Activated T-cell treated with anti-CD3 and anti-CD28 coated beads for 24 hours (primary cell): ENCODE measurements around the gene UTS2B.

Experiments used
- DNase-seq: peaks from one replicate; pipeline ENCODE4 v3.0.0-alpha.2; 2020; ENCODE audit warnings: low read depth

The UTS2B gene

DNA sequence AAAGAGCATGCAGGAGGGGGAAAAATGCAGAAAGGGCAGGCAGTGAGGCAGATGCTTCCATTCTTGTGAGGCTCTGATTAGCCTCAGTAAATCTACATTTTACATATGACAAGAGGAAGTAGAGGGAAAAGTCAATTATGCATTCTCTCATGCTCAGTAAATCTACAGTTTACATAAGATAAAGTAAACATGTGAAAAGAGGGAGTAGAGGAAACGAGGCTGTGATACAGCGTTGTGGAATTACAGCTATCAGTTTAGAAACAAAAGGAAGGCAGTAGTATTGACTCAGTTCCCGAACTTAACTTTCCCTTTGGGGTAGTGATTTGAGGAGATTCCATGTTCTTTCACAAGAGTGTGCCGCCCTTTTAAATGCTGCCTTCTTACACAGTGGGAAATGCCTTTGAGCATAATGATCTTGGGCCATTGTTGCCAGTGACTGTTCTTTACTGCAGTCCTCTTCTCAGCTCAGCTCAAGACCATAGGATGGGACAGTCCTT is 92.0 kb downstream of the UTS2B start:
- no peak for DNase-seq

DNA sequence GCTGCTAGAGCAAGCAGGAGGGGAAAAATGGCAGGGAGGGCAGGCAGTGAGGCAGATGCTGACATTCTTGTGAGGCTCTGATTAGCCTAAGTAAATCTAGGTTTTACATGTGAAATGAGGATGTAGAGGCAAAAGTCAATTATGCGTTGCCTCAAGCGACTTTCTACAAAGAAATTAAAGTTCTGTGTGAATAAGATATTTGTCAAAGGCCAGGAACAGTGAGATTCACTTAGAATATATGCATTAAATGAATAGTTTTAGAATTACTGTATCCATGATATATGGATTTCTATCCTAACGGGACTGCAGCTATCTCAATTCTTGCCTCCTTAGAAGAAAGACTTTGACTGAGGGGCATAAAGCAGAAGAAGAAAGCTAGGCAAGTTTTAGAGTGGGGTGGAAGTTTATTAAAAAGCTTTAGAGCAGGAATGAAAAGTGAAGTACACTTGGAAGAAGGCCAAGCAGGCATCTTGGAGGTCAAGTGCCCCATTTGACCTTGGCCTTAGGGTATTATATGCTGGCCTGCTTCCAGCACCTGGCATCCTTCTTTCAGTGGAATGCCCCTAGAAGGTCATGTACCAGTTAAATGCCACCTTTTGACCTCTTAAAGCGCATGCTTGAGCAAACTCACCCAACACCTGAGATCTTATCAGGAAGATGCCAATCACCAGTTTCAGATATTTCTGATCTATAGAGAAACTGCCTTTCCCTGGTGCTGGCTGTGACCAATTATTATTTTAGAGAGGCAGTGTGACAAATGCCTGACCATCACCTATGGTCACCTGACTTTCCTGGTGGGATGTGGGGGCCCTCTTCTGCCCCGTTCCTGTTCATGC is 93.1 kb downstream of the UTS2B start:
- DNase-seq = no peak

DNA sequence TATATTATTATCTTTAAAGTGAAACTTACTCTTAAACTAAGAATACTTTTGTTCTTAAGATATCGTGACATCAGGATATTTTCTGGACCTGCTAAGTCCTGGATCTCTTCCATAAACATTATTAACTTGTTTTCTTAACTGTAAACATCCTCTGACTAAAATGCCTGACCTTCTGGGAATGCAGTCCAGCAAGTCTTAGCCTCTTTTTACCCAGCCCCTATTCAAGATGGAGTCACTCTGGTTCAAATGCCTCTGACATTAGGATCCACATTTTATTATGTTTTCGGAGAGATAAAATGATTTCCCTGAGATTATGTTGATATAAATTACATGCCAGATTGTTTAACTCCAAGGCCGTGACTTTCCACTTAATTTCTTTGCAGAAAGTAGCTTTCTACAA is 93.7 kb downstream of the UTS2B start:
- no peak for DNase-seq

DNA sequence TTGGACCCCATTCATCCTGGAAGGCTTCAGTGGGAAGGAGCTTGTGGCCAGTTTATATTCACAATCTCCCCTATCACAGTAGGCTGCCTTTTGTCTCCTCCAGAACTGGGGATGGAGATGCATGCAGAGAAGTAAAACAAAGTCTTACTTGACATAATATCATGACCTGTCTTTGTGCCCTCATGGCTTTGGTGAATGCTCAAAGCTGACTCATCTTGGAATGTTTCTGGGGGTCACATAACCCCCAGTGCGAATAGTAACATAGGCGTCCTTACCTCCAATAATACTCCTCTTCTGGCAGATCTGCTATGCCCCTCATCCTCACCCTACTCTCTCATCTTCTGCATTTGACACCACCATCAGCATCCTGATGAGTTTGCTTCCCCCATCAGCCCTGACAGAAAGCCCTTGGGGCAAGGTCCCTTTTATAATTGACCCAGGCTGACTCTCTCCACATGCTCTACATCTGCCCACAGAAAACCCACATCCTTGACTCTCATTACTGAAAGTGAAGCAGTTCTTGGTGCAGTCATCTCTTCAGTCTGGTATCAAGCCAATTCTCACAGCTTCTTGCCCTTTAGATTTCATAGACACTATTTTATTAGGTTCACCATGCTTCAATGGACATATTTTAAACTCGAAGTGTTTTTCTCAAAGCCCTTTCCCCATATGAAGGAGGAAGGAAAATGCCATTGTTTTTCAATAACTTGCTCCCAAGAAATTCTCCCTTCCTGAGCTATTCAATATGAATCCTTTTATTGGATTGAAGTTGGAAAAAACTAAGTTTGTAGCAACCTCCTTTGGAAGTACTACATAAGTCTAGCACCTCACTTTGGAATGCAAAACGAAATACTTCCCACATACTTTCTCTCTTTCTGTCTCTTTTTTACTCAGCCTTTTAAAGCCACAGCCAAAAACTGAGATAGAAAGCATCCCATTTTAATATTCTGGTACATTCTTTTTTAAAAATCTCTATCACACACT is 94.7 kb downstream of the UTS2B start:
- DNase-seq = no peak

DNA sequence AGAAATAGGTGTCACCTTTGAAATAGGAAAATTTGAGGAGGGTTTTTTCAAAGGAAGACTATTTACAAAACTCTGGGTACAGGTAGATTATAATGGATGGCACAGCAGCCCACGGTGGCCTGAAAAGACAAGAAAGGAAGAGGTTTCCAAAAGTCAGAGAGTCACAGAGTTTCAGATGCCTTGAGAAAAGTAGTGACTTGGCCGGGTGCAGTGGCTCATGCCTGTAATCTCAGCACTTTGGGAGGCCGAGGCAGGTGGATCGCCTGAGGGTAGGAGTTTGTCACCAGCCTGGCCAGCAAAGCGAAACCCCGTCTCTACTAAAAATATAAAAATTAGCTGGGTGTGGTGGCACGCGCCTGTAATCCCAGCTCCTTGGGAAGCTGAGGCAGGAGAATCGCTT is 96.1 kb downstream of the UTS2B start:
- DNase-seq = no peak

DNA sequence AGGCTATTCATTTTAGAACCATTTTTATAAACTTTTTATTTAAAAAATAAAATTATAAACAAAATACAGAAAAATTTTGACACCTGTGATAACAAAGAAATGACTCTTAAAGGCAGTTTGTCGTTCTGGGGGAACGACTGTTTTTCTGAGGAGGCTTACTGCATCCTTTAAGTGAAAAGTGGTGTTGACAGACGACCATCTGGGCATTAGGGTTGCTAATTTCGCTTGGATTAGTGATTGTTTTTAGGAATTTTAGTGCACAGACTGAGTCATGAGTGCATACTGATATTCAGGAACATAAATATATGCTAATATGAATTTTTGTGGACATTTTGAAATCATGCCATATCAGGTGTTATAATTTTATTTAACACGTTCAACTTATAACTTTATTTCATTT is 102.8 kb downstream of the UTS2B start:
- DNase-seq = no peak

DNA sequence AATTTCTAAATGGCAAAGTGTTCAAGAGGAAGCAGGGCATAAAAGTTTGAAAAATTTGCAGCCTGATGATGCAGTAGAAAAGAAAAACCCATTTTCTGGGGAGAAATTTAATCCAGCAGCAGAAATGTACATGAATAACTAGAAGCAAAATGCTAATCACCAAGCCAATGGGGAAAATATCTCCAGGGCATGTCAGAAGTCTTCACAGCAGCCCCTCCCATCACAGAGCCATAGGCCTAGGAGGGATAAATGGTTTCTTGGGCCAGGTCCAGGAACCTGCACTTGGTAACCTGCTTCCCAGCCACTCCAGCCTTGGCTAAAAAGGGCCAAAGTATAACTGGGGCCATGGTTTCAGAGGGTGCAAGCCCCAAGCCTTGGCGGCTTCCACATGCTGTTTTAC is 108.7 kb downstream of the UTS2B start:
- no peak for DNase-seq

DNA sequence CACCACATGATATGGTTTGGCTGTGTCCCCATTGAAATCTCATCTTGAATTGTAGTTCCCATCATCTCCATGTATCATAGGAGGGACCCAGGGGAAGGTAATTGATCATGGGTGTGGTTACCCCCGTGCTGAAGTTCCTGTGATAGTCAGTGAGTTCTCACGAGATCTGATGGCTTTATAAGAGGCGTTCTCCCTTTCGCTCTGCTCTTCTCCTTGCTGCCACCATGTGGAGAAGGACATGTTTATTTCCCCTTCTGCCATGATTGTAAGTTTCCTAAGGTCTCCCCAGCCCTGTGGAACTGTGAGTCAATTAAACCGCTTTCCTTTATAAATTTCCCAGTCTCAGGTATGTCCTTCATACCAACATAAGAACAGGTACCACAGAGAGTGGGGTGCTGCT is 109.4 kb downstream of the UTS2B start:
- no peak for DNase-seq

DNA sequence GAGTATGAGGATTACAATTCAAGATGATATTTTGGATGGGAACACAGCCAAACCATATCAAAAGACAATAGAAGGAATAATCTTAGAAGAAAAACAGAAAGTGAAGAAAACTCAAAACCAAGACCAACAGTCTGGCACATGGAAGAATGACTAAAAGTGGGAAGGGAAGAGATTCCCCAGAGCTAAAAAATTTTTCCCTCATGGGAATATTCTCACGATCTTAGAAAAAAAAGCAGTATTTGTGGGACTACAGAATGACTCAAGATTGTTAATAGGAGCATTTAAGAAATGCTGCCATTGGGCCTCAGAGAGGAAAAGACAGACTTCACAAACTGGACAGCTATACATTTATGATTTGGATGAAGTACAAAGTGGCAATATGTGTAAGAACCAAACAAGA is 113.0 kb downstream of the UTS2B start:
- DNase-seq = no peak
